GM13977 (cell line): Measurements from ENCODE around the gene NF1.

Experiments
- DNase-seq: peaks from one replicate; pipeline ENCODE4 v3.0.0; 2012; ENCODE audit warnings: low spot score
- CTCF ChIP-seq: IDR thresholded peaks from 2 replicates; pipeline ENCODE4 v1.5.1; 2012; ENCODE audit warnings: mild to moderate bottlenecking, control low read depth; ENCODE audit not compliant: insufficient read depth; ENCODE audit errors: extremely low read depth, missing control alignments
- in situ Hi-C: fragments of 300-500 bp; cut with MboI; formaldehyde crosslinking; loops from one replicate; pipeline ENCODE4 v1.12.0; 2022; ENCODE audit warnings: low sequenced_read_pairs, low pct_unique_long_range_greater_than_20kb, mixed read lengths, inconsistent platforms; ENCODE audit not compliant: unreplicated experiment

NF1 gene

GRCh38 chr17:31422443-31422842, 327.7 kb downstream of the NF1 start:
- DNase-seq = no peak
- no peak for TF ChIP-seq CTCF
- in situ Hi-C loops = no loop called here

GRCh38 chr17:31424944-31425281, 330.1 kb downstream of the NF1 start:
- no peak for TF ChIP-seq CTCF
- in situ Hi-C loops = loop anchor here (25.0 kb wide), 1 partner anchor 412 kb away; no protein-coding TSS in a partner anchor
- no peak for DNase-seq

- in situ Hi-C loops = loop anchor here (25.0 kb wide), 1 partner anchor 412 kb away; no protein-coding TSS in a partner anchor
- TF ChIP-seq CTCF = no peak
- DNase-seq = no peak
Observed at GRCh38 chr17:31425282-31426040, 330.7 kb downstream of the NF1 start.
